GM12878 (cell line): ENCODE measurements around the gene GALK1. TPM values are rescaled to one million over a fixed set of nuclear protein-coding genes. Genes with fewer than 3 reads are reported as not detected.

Source experiments
- ATF2 ChIP-seq: IDR thresholded peaks from 2 replicates; pipeline ENCODE4 v1.6.1; 2012; ENCODE audit warnings: low read length, inconsistent platforms
- CTCF ChIP-seq, 3 experiments: IDR thresholded peaks in 2 of 3; conservative IDR thresholded peaks in 1 of 3; 2 replicates each; pipeline ENCODE4 v1.5.1; 2011; ENCODE audit warnings: low read depth in 3 of 3, low read length in 3 of 3, mild to moderate bottlenecking in 3 of 3, control low read depth in 2 of 3, moderate library complexity in 2 of 3, inconsistent platforms in 1 of 3, mixed read lengths in 1 of 3; ENCODE audit not compliant: control insufficient read depth in 2 of 3, insufficient read depth in 1 of 3; ENCODE audit errors: extremely low read depth in 1 of 3
- ETV6 ChIP-seq, 2 experiments: fragments of 450-650 bp in 1 of 2; IDR thresholded peaks in 1 of 2; conservative IDR thresholded peaks in 1 of 2; 2 replicates each; pipeline ENCODE4 v1.6.1; 2014; ENCODE audit warnings: antibody characterized with exemption in 1 of 2, borderline replicate concordance in 1 of 2, low read depth in 1 of 2, mild to moderate bottlenecking in 1 of 2, moderate library complexity in 1 of 2
- HCFC1 ChIP-seq: fragments of 150-350 bp; IDR thresholded peaks from 2 replicates; pipeline ENCODE4 v1.6.1; 2014; ENCODE audit warnings: low read length
- IKZF1 ChIP-seq: fragments of 450-650 bp; conservative IDR thresholded peaks from 2 replicates; pipeline ENCODE4 v1.6.1; 2017; ENCODE audit warnings: antibody characterized with exemption, mild to moderate bottlenecking
- MAX ChIP-seq: IDR thresholded peaks from 2 replicates; pipeline ENCODE4 v1.6.1; 2012; ENCODE audit warnings: low read depth, low read length, improper control_type of control experiment
- RB1 ChIP-seq: fragments of 450-650 bp; formaldehyde crosslinking; IDR thresholded peaks from 2 replicates; pipeline ENCODE4 v1.6.1; 2017; ENCODE audit warnings: mild to moderate bottlenecking, borderline replicate concordance
- SMARCA5 ChIP-seq: fragments of 450-650 bp; IDR thresholded peaks from 2 replicates; pipeline ENCODE4 v1.6.1; 2017; ENCODE audit warnings: mild to moderate bottlenecking
- YBX1 ChIP-seq: fragments of 450-650 bp; IDR thresholded peaks from 2 replicates; pipeline ENCODE4 v1.6.1; 2016; ENCODE audit warnings: antibody characterized with exemption
- ZNF384 ChIP-seq: IDR thresholded peaks from 2 replicates; pipeline ENCODE4 v1.6.1; 2012; ENCODE audit warnings: low read depth, mild to moderate bottlenecking, low read length, improper control_type of control experiment, borderline replicate concordance
- polyA plus RNA-seq, 11 experiments: library from polyadenylated mRNA; depleted of rRNA in 4 of 11; unstranded in 6 of 11; stranded (reverse) in 5 of 11; fragments of >200 nt; fragmentation: Nextera tagmentation in 4 of 11; fragmentation: Illumina TruSeq in 1 of 11; extraction: Ambion mirVana in 4 of 11; extraction: Trizol in 1 of 11; gene quantifications; 1 replicate in 1 of 11; 2 replicates in 10 of 11; pipeline versions ENCODE4 v1.2.1 to v1.2.3, GENCODE V29; 2011 to 2016; ENCODE audit warnings: inconsistent platforms in 2 of 11, missing spikeins in 2 of 11, low read depth in 1 of 11
- total RNA-seq, 4 experiments: library from RNA; depleted of rRNA in 3 of 4; stranded (reverse); fragments of >200 nt in 3 of 4; fragmentation: Illumina TruSeq in 1 of 4; extraction: Trizol in 1 of 4; gene quantifications; 2 replicates each; pipeline versions ENCODE4 v1.2.1 to v1.2.3, GENCODE V29; 2013 to 2021
- TF ChIP-seq, protein P1 (sequence below): fragments of 450-650 bp; IDR thresholded peaks from 2 replicates; pipeline ENCODE4 v1.6.1; 2017; ENCODE audit warnings: borderline replicate concordance
- TF ChIP-seq, protein P2 (sequence below): fragments of 450-650 bp; IDR thresholded peaks from 2 replicates; pipeline ENCODE4 v1.6.1; 2017; ENCODE audit warnings: mild to moderate bottlenecking, moderate library complexity
- TF ChIP-seq, protein P3 (sequence below): IDR thresholded peaks from 2 replicates; pipeline ENCODE4 v1.6.1; 2011; ENCODE audit warnings: low read depth, mild to moderate bottlenecking, low read length, moderate library complexity, borderline replicate concordance; ENCODE audit errors: extremely low read depth

The GALK1 gene
- total and polyA plus RNA-seq, 10 of the 15 experiments (the other 5 are each of a cell fraction or from before 2014, with no cell fraction given) = 0.21 to 43.8 (median 21.4) TPM

DNA sequence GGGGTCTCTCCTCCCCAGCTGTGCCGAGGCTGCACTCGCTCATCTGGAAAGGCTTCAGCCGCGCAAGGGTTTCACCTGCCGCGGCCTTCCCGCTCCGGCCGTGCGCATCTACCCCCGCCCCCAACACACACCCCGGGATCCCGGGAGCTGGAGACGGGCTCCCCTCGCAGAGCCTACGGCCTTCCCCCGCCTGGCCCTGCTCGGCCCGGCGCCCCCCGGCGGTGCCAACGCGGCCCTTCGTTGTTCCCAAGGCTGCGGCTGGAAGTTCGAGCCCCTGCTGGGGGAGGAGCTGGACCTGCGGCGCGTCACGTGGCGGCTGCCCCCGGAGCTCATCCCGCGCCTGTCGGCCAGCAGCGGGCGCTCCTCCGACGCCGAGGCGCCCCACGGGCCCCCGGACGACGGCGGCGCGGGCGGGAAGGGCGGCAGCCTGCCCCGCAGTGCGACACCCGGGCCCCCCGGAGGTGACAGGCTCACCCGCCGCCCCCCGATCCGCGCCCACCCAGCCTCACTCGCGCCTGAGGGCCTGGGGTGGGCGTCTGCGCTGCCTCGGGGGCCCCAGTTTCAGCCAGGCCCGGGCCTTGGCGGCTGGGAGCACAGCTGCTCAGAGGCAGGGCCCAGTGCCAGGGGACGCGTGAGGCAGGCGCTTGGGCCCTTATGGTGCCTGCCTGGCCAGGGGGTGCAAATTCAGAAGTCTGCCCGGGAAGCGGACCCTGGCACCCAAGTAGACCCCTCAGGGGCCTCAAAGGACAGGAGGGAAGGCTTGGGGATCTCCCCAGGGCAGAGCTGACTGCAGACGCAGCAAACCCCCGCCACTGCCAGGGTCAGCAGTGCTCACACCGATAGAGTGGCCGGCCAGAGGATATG lies 11.2 kb downstream of the GALK1 start (continued):
- TF ChIP-seq CTCF (IDR thresholded peaks at IDR 0.05 in 2 of 3, conservative IDR thresholded peaks at IDR 0.05 in 1 of 3; ENCODE audit: control insufficient read depth in 2 of 3, extremely low read depth in 1 of 3, insufficient read depth in 1 of 3, low read depth in 3 of 3, low read length in 3 of 3) = peak; percentile 60 to 80 (median 69); a peak in 5 of 6 replicates
- TF ChIP-seq YBX1 = no peak
- peak; percentile 92 for TF ChIP-seq MAX
- TF ChIP-seq, protein P1, sequence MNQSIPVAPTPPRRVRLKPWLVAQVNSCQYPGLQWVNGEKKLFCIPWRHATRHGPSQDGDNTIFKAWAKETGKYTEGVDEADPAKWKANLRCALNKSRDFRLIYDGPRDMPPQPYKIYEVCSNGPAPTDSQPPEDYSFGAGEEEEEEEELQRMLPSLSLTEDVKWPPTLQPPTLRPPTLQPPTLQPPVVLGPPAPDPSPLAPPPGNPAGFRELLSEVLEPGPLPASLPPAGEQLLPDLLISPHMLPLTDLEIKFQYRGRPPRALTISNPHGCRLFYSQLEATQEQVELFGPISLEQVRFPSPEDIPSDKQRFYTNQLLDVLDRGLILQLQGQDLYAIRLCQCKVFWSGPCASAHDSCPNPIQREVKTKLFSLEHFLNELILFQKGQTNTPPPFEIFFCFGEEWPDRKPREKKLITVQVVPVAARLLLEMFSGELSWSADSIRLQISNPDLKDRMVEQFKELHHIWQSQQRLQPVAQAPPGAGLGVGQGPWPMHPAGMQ = no peak
- TF ChIP-seq, protein P2, sequence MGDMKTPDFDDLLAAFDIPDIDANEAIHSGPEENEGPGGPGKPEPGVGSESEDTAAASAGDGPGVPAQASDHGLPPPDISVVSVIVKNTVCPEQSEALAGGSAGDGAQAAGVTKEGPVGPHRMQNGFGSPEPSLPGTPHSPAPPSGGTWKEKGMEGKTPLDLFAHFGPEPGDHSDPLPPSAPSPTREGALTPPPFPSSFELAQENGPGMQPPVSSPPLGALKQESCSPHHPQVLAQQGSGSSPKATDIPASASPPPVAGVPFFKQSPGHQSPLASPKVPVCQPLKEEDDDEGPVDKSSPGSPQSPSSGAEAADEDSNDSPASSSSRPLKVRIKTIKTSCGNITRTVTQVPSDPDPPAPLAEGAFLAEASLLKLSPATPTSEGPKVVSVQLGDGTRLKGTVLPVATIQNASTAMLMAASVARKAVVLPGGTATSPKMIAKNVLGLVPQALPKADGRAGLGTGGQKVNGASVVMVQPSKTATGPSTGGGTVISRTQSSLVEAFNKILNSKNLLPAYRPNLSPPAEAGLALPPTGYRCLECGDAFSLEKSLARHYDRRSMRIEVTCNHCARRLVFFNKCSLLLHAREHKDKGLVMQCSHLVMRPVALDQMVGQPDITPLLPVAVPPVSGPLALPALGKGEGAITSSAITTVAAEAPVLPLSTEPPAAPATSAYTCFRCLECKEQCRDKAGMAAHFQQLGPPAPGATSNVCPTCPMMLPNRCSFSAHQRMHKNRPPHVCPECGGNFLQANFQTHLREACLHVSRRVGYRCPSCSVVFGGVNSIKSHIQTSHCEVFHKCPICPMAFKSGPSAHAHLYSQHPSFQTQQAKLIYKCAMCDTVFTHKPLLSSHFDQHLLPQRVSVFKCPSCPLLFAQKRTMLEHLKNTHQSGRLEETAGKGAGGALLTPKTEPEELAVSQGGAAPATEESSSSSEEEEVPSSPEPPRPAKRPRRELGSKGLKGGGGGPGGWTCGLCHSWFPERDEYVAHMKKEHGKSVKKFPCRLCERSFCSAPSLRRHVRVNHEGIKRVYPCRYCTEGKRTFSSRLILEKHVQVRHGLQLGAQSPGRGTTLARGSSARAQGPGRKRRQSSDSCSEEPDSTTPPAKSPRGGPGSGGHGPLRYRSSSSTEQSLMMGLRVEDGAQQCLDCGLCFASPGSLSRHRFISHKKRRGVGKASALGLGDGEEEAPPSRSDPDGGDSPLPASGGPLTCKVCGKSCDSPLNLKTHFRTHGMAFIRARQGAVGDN = peak; percentile 93
- TF ChIP-seq ZNF384 = no peak
- TF ChIP-seq ETV6 (conservative IDR thresholded peaks at IDR 0.05 in 1 of 2, IDR thresholded peaks at IDR 0.05 in 1 of 2; ENCODE audit: borderline replicate concordance in 1 of 2, low read depth in 1 of 2) = no peak
- peak; percentile 74; the same call in 1 of the 2 replicates for TF ChIP-seq RB1
- peak; percentile 93 for TF ChIP-seq IKZF1
- no peak for TF ChIP-seq ATF2
- peak; percentile 91; the same call in 1 of the 2 replicates for TF ChIP-seq SMARCA5
- TF ChIP-seq HCFC1 = no peak
- TF ChIP-seq, protein P3, sequence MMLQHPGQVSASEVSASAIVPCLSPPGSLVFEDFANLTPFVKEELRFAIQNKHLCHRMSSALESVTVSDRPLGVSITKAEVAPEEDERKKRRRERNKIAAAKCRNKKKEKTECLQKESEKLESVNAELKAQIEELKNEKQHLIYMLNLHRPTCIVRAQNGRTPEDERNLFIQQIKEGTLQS = peak; percentile 88; the same call in 1 of the 2 replicates
